GM20000 (cell line): Measurements from ENCODE around the gene MYCBP2.
A peak's percentile ranks its signal among the peaks of the same experiment; 100 is the strongest.
"Not testable (repeated sequence)": the region's sequence is repeated elsewhere in the genome, so short reads cannot be mapped to it uniquely, and the experiment has no call there.

ENCODE experiments used
- DNase-seq: peaks from one replicate; pipeline ENCODE4 v3.0.0; 2012; ENCODE audit warnings: low spot score
- CTCF ChIP-seq: IDR thresholded peaks from 2 replicates; pipeline ENCODE4 v1.5.1; 2012; ENCODE audit warnings: mild to moderate bottlenecking, control low read depth; ENCODE audit errors: extremely low read depth, missing control alignments

Gene MYCBP2

GRCh38 chr13:77325371-77325980, 1.4 kb downstream of the MYCBP2 start:
- TF ChIP-seq CTCF = no peak
- peak; percentile 50 for DNase-seq

- DNase-seq = no peak
- no peak for TF ChIP-seq CTCF
Observed at GRCh38 chr13:77323858-77324257, 3.0 kb downstream of the MYCBP2 start.

DNA sequence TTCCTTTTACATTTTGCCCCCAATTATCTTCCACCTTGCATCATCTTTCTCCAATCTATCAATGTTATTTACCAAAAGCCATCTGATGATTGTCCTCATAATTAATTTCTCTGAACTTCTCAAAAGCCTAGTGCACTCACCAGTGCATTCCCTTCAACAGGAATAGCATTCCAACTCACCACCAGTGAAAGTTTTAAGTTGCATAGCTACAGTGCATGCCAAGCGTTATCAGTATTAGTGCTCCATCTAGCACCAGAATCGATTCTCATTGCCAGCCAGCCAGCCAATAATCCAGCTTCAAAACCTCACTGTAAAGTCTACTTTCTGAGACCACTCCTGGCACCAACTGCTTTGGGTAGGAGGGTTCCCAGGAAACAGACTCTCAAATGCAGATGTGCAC, 7.4 kb downstream of the MYCBP2 start:
- DNase-seq = no peak
- TF ChIP-seq CTCF = no peak

GRCh38 chr13:77318741-77319140, 8.2 kb downstream of the MYCBP2 start:
- TF ChIP-seq CTCF = no peak
- no peak for DNase-seq

DNA sequence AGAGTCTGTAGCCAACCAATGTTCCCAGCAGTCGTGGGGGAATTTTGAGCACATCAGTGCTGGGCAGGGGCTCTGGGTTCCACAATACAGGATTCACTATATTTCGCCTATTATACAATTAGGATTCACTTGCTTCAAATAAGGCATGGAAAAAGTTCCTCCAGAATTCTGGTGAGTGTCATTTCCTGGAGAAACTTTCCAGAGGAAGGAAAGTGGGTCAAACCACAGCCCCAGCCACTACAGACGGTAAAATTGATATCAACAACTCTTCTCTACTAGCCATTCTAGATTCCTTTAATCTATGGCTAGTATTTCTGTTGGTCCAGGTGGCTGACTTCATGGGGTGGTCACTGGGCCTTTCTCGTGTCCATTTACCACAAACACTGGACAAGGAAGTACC, 10.5 kb downstream of the MYCBP2 start:
- no peak for DNase-seq
- no peak for TF ChIP-seq CTCF

GRCh38 chr13:77315509-77315908, 11.4 kb downstream of the MYCBP2 start:
- not testable (repeated sequence) for DNase-seq

DNA sequence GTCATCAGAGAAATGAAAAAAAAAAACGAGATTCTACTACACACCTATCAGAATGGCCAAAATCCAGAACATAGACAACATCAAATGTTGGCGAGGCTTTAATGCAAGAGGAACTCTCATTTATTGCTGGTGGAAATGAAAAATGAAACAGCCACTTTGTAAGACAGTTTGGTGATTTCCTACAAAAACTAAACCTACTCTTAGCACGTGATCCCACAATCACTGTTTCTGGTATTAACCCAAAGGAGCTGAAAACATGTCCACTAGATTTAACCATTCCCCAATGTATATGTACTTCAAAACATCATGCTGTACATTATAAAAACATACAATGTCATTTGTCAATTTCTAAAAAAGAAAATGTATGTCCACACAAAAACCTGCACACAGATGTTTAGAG, 13.0 kb downstream of the MYCBP2 start:
- TF ChIP-seq CTCF = no peak
- DNase-seq = no peak

- TF ChIP-seq CTCF = no peak
- DNase-seq = no peak
Observed at GRCh38 chr13:77312311-77312710, 14.6 kb downstream of the MYCBP2 start.
